K562 (cell line): ENCODE measurements around the gene PTAFR. TPM values are rescaled to one million over a fixed set of nuclear protein-coding genes. Genes with fewer than 3 reads are reported as not detected.

ENCODE experiments used
- ATAC-seq: fragments of 200-7000 bp; cut with Tn5 transposase; 3 replicates; pipeline ENCODE4 v1.9.1; 2020; ENCODE audit warnings: moderate library complexity
- BruUV-seq: library from RNA; stranded (reverse); fragments of 400-500 nt; replicated peaks from 2 replicates; lab custom pipeline; 2021; lab: Mats Ljungman, UMichigan
- CTCF ChIA-PET: fragments of 300-600 bp; formaldehyde crosslinking; extraction: SDS; loops from one replicate; lab custom pipeline; 2021; ENCODE audit warnings: low intra/inter-chr PET ratio; lab: Yijun Ruan, JAX
- POLR2A ChIA-PET: fragments of 300-600, 350-650 bp; sonication (Branson Sonifier 250); formaldehyde crosslinking; extraction: SDS; loops from one replicate; lab custom pipeline; 2021; ENCODE audit warnings: antibody characterized with exemption, inconsistent platforms; lab: Yijun Ruan, JAX
- DNase-seq, 4 experiments: peaks; one replicate each; pipeline versions ENCODE4 v3.0.0 to v3.0.0-alpha.2; 2011 to 2018; ENCODE audit warnings: low spot score in 3 of 4, mixed read lengths in 3 of 4; ENCODE audit errors: extremely low read depth in 1 of 4
- FAIRE-seq: peaks from 2 replicates; lab custom pipeline; 2011; peaks lifted over from hg19 to GRCh38; lab: Jason Lieb, UNC
- H2AFZ ChIP-seq: 2 replicates; pipeline ENCODE4 v1.6.0; 2011; ENCODE audit warnings: low read depth, low read length, control low read depth, inconsistent platforms
- H3K27ac ChIP-seq: fragments of 200-600 bp; 3 replicates; pipeline ENCODE4 v1.8.0; 2011; ENCODE audit warnings: low read depth, mild to moderate bottlenecking, control low read depth, inconsistent platforms, low read length, moderate library complexity, mixed read lengths; ENCODE audit errors: extremely low read depth
- H3K27me3 ChIP-seq, 2 experiments: fragments of 300-600 bp in 1 of 2; 2 replicates in 1 of 2; 3 replicates in 1 of 2; pipeline versions ENCODE4 v1.6.0 to v1.8.0; 2011; ENCODE audit warnings: inconsistent platforms in 2 of 2, low read length in 2 of 2, mild to moderate bottlenecking in 1 of 2, mixed read lengths in 1 of 2, moderate library complexity in 1 of 2; ENCODE audit not compliant: control insufficient read depth in 2 of 2, insufficient read depth in 2 of 2
- H3K36me3 ChIP-seq: fragments of 300-600 bp; 3 replicates; pipeline ENCODE4 v1.8.0; 2011; ENCODE audit warnings: mild to moderate bottlenecking, low read length, inconsistent platforms; ENCODE audit not compliant: control insufficient read depth, insufficient read depth
- H3K4me1 ChIP-seq, 2 experiments: fragments of 200-600 bp in 1 of 2; replicated peaks in 1 of 2; 2 replicates in 1 of 2; 3 replicates in 1 of 2; pipeline versions ENCODE4 v1.5.1 to v1.8.0; 2011; ENCODE audit warnings: inconsistent platforms in 2 of 2, low read length in 2 of 2, mild to moderate bottlenecking in 1 of 2, mixed read lengths in 1 of 2, moderate library complexity in 1 of 2; ENCODE audit not compliant: control insufficient read depth in 2 of 2, insufficient read depth in 2 of 2
- H3K4me2 ChIP-seq: 2 replicates; pipeline ENCODE4 v1.6.1; 2011; ENCODE audit warnings: low read length, control low read depth, inconsistent platforms, mixed read lengths; ENCODE audit not compliant: insufficient read depth
- H3K4me3 ChIP-seq: fragments of 200-600 bp; sonication (generic), shearing (Covaris generic); 2 replicates; pipeline ENCODE4 v1.5.1; 2016; ENCODE audit warnings: control low read depth, inconsistent platforms
- H3K79me2 ChIP-seq: fragments of 200-600 bp; 3 replicates; pipeline ENCODE4 v1.8.0; 2011; ENCODE audit warnings: low read length, inconsistent platforms; ENCODE audit not compliant: control insufficient read depth, insufficient read depth
- H3K9ac ChIP-seq, 2 experiments: 2 replicates each; pipeline versions ENCODE4 v1.6.0 to v1.6.1; 2011; ENCODE audit warnings: low read depth in 2 of 2, low read length in 2 of 2, control low read depth in 1 of 2, inconsistent platforms in 1 of 2, mild to moderate bottlenecking in 1 of 2, mixed read lengths in 1 of 2; ENCODE audit not compliant: insufficient read depth in 1 of 2
- H3K9me1 ChIP-seq: one replicate; pipeline ENCODE4 v1.6.0; 2011; ENCODE audit warnings: inconsistent platforms, mild to moderate bottlenecking, low read length, moderate library complexity; ENCODE audit not compliant: control insufficient read depth, insufficient read depth
- H3K9me3 ChIP-seq: replicated peaks from 2 replicates; pipeline ENCODE4 v1.5.1; 2011; ENCODE audit warnings: low read depth, low read length, inconsistent platforms; ENCODE audit not compliant: control insufficient read depth, insufficient read depth
- H4K20me1 ChIP-seq: replicated peaks from 2 replicates; pipeline ENCODE4 v1.6.1; 2011; ENCODE audit warnings: low read length, inconsistent platforms, mixed read lengths; ENCODE audit not compliant: control insufficient read depth, insufficient read depth
- EZH2 ChIP-seq: IDR thresholded peaks from 2 replicates; pipeline ENCODE4 v1.6.1; 2012; ENCODE audit warnings: low read depth, mild to moderate bottlenecking, inconsistent platforms, low read length, borderline replicate concordance
- NCOA6 ChIP-seq: fragments of 450-650 bp; IDR thresholded peaks from 2 replicates; pipeline ENCODE4 v1.6.1; 2017; ENCODE audit warnings: mild to moderate bottlenecking
- NR4A1 ChIP-seq, 2 experiments: fragments of 250-450 bp in 1 of 2; fragments of 450-650 bp in 1 of 2; sonication (Bioruptor Pico) in 1 of 2; IDR thresholded peaks; 2 replicates each; pipeline versions ENCODE4 v1.4.0 to v1.6.1; 2016 to 2020; ENCODE audit warnings: mild to moderate bottlenecking in 2 of 2, missing compliant biosample characterization in 1 of 2, missing genetic modification characterization in 1 of 2, moderate library complexity in 1 of 2
- OTX1 ChIP-seq: fragments of 450-650 bp; formaldehyde crosslinking; IDR thresholded peaks from 2 replicates; pipeline ENCODE4 v1.4.0; 2022; ENCODE audit warnings: mild to moderate bottlenecking
- PML ChIP-seq: IDR thresholded peaks from 2 replicates; pipeline ENCODE4 v1.6.1; 2012; ENCODE audit warnings: low read length, inconsistent platforms
- SMAD3 ChIP-seq: fragments of 450-650 bp; formaldehyde crosslinking; conservative IDR thresholded peaks from 2 replicates; pipeline ENCODE4 v1.4.0; 2020; ENCODE audit warnings: mild to moderate bottlenecking
- ZNF121 ChIP-seq: sonication (generic); formaldehyde crosslinking; conservative IDR thresholded peaks from 2 replicates; pipeline ENCODE4 v1.8.0; 2022; ENCODE audit warnings: missing genetic modification reagents
- WGBS: fragments of 100-300 bp; shearing (Covaris generic); methylation state at CpG from one replicate; pipeline ENCODE4 v1.1.6; 2016; ENCODE audit warnings: low coverage, mixed read lengths; ENCODE audit not compliant: insufficient coverage; ENCODE audit errors: missing lambda C conversion rate; 5-methylcytosine and 5-hydroxymethylcytosine counted together
- in situ Hi-C: fragments of 300-500 bp; cut with MboI; formaldehyde crosslinking; loops from 4 replicates; pipeline ENCODE4 v1.15.0; 2018; ENCODE audit warnings: inconsistent platforms, mixed read lengths
- intact Hi-C: fragments of 100-400 bp; cut with micrococcal nuclease; formaldehyde crosslinking; loops from 2 replicates; pipeline ENCODE4 v1.14.2; 2022
- polyA plus RNA-seq, 8 experiments: library from polyadenylated mRNA; depleted of rRNA in 4 of 8; stranded (reverse) in 5 of 8; unstranded in 3 of 8; fragments of >200 nt; fragmentation: Nextera tagmentation in 2 of 8; fragmentation: Illumina TruSeq in 1 of 8; extraction: Ambion mirVana in 2 of 8; extraction: Trizol in 1 of 8; gene quantifications; 2 replicates each; pipeline versions ENCODE4 v1.2.1 to v1.2.3, GENCODE V29; 2011 to 2014; ENCODE audit warnings: inconsistent platforms in 1 of 8, missing spikeins in 1 of 8
- total RNA-seq, 7 experiments: library from RNA; depleted of rRNA in 6 of 7; stranded (reverse); fragments of >200 nt in 6 of 7; fragmentation: Illumina TruSeq in 2 of 7; extraction: Trizol in 2 of 7; gene quantifications; 2 replicates each; pipeline versions ENCODE4 v1.2.1 to v1.2.3, GENCODE V29; 2011 to 2021; ENCODE audit warnings: low replicate concordance in 1 of 7

PTAFR gene
- total and polyA plus RNA-seq, 9 of the 15 experiments (the other 6 are each of a cell fraction or from before 2014, with no cell fraction given), result 0.15 to 0.55 (median 0.40) TPM; not detected in 1

DNA sequence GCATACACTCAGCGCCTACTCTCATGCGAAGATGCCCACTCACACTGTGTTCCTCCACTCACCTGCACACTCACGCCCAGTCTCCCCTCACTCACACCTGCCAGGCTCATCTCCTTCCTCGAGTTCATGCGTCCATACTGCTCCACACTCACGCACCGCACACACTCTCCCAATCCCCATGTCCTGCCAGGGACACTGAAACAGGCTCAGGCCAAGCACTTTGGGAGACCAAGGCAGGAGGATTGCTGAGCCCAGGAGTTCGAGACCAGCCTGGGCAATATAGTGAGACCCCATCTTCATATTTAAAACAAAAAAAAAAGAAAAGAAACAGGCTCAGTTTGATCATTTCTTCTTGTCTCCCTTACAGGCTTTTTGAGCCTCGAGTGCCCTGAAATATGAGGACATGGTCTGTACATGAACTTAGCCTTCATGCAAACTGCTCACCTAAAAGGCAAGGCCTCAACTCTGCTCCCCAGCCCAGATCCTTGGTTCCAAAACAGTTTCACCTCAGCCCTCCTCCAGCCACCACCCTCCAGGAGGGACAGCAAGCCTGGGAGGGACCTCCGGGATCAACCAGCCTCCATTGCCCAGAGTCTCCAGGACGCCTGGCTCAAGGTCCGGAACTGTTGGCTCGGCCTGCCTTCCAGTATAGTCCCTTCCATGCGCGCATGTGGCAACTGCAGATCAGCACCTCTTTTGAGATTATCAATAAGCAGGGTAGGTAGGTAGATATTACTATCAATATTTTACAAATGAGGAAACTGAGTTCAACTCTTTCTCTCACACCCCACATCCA lies 2.4 kb upstream of the PTAFR start:
- Histone ChIP-seq H3K9me3 (no peaks in the 10 kb centered on the region), H3K9ac (peak overlapping the region in 1 of 2 experiments; percentile 14; a peak in 2 of 4 replicates), H3K4me2 (no peak overlapping the region), H3K4me3 (no peak overlapping the region), H2AFZ (no peak overlapping the region), H3K4me1 (peaks cover 5 to 12% of the 10 kb centered on the region in 2 experiments), H3K9me1 (no peaks in the 10 kb centered on the region), H3K79me2 (no peaks in the 10 kb centered on the region), H3K36me3 (no peaks in the 10 kb centered on the region), H3K27me3 (peaks cover 0 to 4% of the 10 kb centered on the region in 2 experiments; a peak in 2 of 5 replicates), H3K27ac (no peak overlapping the region), H4K20me1 (no peaks in the 10 kb centered on the region)
- in situ Hi-C loops, result no loop called here
- ChIA-PET CTCF (no interaction called here), POLR2A (interaction anchor here (1.2 kb wide), 1 partner anchor 12 kb away, joined by 4 read pairs; no protein-coding TSS in a partner anchor)
- peak; percentile 11 for FAIRE-seq
- TF ChIP-seq NR4A1 (CRISPR knock-in tag; IDR thresholded peaks at IDR 0.05) (no peak), NR4A1 (tag; IDR thresholded peaks at IDR 0.05) (no peak), NCOA6 (no peak), EZH2 (no peak), PML (no peak), SMAD3 (CRISPR knock-in tag) (no peak), OTX1 (CRISPR knock-in tag) (no peak), ZNF121 (CRISPR knock-in tag) (peak; percentile 36; the same call in 1 of the 2 replicates)
- DNase-seq, result no peak
- 54% methylated on average over 15 of the region's 15 CpGs for WGBS
- intact Hi-C loops, result loop anchor here (2.0 kb wide), 1 partner anchor 42 kb away; no protein-coding TSS in a partner anchor
- BruUV-seq, result no TSS peak
- ATAC-seq, result no peak
